Measurements from ENCODE around the gene GRAPL. TPM values are rescaled to one million over a fixed set of nuclear protein-coding genes. Genes with fewer than 3 reads are reported as not detected.
"Not testable (repeated sequence)": the region's sequence is repeated elsewhere in the genome, so short reads cannot be mapped to it uniquely, and the experiment has no call there.

GRAPL gene
- polyA plus RNA-seq (2013, experiment 1 of 2): not detected
- polyA plus RNA-seq (2013, experiment 2 of 2): not detected

GRCh38 chr17:19127148-19127980 is at the start of gene GRAPL:
TSS of gene GRAPL (plus strand) at chr17:19127589. CDS start at chr17:19127620, 31 bp downstream.
- not testable (repeated sequence) for H3K4me1 ChIP-seq (ENCODE audit: insufficient read depth, low read length); H3K9ac ChIP-seq (ENCODE audit: low read depth, low read length); H3K27ac ChIP-seq (ENCODE audit: low read depth, low read length); H3K27me3 ChIP-seq (ENCODE audit: insufficient read depth, low read length); H3K4me3 ChIP-seq (ENCODE audit: low read length); H3K9me3 ChIP-seq (ENCODE audit: insufficient read depth, low read depth, low read length); H3K36me3 ChIP-seq (ENCODE audit: insufficient read depth, low read length)
- WGBS: no CpG with 5 or more reads among the region's 14 CpGs

DNA sequence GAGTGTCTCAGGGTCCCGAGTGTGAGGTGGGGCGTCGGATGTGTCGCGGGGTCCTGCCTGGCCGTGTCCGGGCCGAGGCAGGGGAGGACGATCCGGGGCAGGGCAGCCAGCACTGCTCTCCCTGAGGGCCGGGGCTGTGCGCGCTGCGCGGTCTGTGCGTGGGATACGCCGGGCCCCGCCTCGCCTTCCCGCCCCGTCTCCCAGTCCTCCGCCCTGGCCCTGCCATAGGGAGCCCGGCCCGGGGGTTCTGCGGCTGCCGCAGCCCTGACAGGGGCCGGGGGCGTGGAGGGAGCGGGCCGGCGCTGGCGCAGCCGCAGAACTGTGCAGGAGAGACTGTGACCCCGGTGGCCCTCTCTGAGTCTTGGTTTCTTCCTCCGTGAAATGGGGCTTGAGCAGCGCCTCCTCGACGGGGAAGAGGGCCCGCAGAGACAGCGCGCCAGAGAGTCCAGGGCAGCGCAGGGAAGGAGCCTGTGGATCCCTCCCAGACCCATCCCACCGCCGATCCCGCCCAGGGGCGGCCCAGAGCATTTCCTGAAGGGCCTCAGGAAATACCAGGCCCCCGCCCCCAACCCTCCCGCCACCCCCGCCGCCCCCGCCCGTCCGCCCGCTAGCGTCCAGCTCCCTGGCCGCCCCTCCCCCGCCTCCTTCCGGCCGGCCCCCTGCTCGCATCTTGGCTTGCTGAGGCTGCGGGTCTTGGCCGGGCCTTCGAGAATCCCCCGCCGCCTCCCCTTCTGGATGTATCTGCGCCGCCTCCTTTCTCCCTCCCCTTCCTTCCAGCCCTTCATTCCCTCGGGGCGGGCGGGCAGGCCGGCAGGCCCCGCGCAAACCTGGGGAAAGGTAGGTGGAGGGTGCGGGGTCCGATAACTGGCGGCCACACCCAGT is 38.3 kb upstream of the GRAPL start:
- not testable (repeated sequence) for H3K27me3 ChIP-seq (ENCODE audit: insufficient read depth, low read length); H3K36me3 ChIP-seq (ENCODE audit: insufficient read depth, low read length); H3K9ac ChIP-seq (ENCODE audit: low read depth, low read length); H3K4me3 ChIP-seq (ENCODE audit: low read length); H3K4me1 ChIP-seq (ENCODE audit: insufficient read depth, low read length); H3K9me3 ChIP-seq (ENCODE audit: insufficient read depth, low read depth, low read length)
- peak overlapping the region; percentile 73; the same call in 1 of the 2 replicates for H3K27ac ChIP-seq (ENCODE audit: low read depth, low read length)
- 0% methylated on average over 2 of the region's 77 CpGs for WGBS

DNA sequence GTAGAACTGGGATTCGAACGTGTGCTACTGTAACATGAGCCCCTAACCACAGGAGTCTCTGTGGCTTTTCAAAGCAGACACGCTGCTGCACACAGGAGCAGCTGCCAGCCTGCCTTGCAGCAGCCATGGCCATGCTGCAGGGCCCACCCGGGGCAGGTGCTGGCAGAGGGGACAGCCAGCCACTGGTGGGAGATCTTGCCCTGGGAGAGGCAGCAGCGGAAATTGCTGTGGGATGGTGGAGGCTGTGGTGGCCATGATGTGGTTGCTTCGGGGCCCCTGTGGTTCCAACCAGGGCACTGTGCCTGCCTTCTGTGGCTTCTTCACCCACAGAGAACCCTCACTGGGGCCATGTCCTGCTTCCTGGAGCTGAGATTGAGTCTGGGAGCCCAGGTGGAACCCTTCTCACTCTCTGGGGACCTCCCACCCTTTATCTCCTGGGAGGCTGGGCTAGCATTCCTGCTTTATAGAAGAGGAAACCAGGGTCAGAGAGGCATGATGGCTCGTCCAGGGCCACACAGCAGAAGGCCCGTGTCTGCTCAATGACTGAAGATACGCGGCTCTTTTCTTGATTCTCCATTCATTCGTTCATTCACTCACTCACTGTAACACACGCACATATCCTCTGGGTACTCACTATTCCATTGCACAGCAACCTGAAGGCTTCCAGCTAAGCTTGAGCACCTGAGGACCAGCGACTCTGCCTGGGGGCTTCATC is 37.2 kb upstream of the GRAPL start:
- H3K4me3 ChIP-seq (ENCODE audit: low read length); H3K27ac ChIP-seq (ENCODE audit: low read depth, low read length); H3K9ac ChIP-seq (ENCODE audit: low read depth, low read length); H3K27me3 ChIP-seq (ENCODE audit: insufficient read depth, low read length); H3K36me3 ChIP-seq (ENCODE audit: insufficient read depth, low read length); H3K9me3 ChIP-seq (ENCODE audit: insufficient read depth, low read depth, low read length); H3K4me1 ChIP-seq (ENCODE audit: insufficient read depth, low read length): not testable (repeated sequence)
- WGBS: no CpG with 5 or more reads among the region's 13 CpGs

- not testable (repeated sequence) for H3K27ac ChIP-seq (ENCODE audit: low read depth, low read length); H3K9me3 ChIP-seq (ENCODE audit: insufficient read depth, low read depth, low read length); H3K27me3 ChIP-seq (ENCODE audit: insufficient read depth, low read length); H3K36me3 ChIP-seq (ENCODE audit: insufficient read depth, low read length); H3K9ac ChIP-seq (ENCODE audit: low read depth, low read length); H3K4me3 ChIP-seq (ENCODE audit: low read length); H3K4me1 ChIP-seq (ENCODE audit: insufficient read depth, low read length)
- WGBS: 87% methylated on average over 10 of the region's 15 CpGs
Observed at GRCh38 chr17:19092737-19093683, 34.4 kb upstream of the GRAPL start.

DNA sequence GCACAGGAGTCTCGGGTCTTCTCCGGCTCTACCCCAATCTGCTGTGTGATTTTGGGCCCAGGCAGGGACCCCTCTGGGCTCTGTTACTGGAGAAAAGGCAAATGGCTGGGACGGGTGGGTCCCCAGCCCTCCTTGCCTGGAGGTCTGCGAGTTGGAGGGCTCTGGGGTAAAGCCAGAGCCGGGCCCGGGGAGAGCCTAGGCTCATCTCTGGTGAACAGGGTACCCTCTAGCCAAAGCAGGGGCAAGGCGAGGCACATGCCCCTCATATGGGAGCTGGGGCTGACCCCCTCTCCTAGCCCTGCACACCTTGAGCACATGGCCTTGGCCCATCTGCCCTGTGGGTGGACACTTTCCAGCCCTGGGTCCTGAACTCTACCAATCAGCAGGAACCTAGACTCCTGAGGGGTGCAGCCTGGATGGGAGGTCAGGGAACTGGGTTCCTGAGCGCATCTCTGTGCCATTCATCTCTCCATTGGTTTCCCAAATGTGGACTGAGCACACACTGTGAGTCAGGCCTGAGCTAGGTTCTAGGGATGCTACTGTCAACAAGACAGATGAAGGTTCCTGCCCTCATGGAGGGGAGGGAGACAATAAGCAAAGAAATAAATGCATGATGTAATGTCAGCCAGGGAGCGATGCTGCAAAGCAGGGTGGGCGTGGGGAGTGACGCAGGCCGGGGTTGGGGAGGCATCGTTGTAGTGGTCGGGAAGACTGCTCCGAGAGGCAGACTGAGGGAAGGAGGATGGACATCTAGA is 33.5 kb upstream of the GRAPL start:
- not testable (repeated sequence) for H3K4me1 ChIP-seq (ENCODE audit: insufficient read depth, low read length); H3K9ac ChIP-seq (ENCODE audit: low read depth, low read length); H3K4me3 ChIP-seq (ENCODE audit: low read length); H3K27ac ChIP-seq (ENCODE audit: low read depth, low read length); H3K9me3 ChIP-seq (ENCODE audit: insufficient read depth, low read depth, low read length); H3K27me3 ChIP-seq (ENCODE audit: insufficient read depth, low read length); H3K36me3 ChIP-seq (ENCODE audit: insufficient read depth, low read length)
- 97% methylated on average over 6 of the region's 15 CpGs for WGBS

DNA sequence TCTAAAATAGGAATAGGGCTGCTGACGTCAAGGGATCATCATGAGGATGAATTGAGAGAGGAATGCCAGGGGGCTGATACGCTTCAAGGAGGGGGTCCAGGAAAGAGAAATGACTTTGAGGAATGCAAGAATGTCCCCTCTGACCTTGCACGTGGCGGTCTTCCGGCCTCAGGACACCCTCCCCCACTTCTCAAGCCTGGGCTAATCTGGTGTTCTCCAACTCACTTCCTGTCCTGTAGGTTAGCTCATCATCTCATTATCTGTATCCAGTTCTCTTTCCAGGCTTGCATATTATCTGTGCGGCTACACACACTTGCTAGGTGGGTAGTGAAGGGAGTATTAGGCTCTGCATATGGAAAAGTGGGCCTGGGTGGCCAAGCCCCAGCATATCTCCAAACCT is 18.9 kb upstream of the GRAPL start:
- 58% methylated on average over 3 of the region's 6 CpGs for WGBS
- H3K4me3 ChIP-seq (ENCODE audit: low read length); H3K9me3 ChIP-seq (ENCODE audit: insufficient read depth, low read depth, low read length); H3K27me3 ChIP-seq (ENCODE audit: insufficient read depth, low read length); H3K4me1 ChIP-seq (ENCODE audit: insufficient read depth, low read length); H3K9ac ChIP-seq (ENCODE audit: low read depth, low read length); H3K36me3 ChIP-seq (ENCODE audit: insufficient read depth, low read length); H3K27ac ChIP-seq (ENCODE audit: low read depth, low read length): not testable (repeated sequence)

DNA sequence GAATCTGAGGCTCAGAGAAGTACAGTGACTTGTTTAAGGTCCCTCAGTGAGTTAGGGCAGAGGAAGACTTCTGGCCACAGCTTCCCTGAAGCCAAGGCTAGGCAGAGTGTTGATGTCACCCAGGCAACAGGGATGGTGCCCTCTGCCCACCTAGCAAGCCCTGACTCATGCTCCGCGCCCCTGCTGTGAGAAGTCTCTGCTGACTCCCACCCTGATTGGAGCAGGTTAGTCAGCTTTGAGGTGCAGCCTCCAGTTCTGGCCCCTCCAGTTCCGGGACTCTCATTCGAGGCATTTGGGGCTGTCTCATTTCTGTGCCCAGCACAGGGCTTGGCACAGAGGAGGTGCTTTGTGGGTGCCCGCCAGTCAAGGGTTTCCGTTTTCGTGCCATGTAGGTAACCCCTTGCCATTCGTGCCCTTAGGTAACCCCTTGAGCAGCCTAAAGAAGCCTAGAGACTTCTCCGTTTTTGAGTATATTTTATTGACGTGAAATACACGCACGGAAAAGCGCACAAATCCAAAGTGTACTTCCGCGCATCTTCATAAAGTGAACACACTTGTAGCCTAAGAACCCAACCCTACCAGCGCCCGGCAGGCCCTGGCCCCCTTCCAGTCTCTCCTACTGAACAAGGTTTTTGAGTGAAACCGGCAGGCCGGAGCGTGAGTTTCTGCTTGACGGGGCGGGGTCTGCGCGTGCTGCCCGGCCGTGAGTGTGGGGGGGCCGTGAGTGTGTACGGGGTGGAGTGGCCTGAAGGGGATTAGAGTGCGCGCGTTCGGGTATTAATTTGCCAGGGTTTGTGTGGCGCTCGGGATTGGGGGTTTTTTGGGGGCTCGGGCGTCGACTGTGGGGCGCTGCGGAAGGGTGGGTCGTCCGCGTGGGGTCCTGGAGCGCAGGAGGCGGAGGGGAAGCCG is 16.9 kb upstream of the GRAPL start:
- WGBS: no CpG with 5 or more reads among the region's 45 CpGs

GRCh38 chr17:19111111-19111711 is 16.2 kb upstream of the GRAPL start:
- H3K27ac ChIP-seq (ENCODE audit: low read depth, low read length): peak overlapping the region; percentile 60; the same call in 1 of the 2 replicates
- H3K4me3 ChIP-seq (ENCODE audit: low read length): peak overlapping the region; percentile 46
- 0% methylated on average over 30 of the region's 39 CpGs for WGBS
- not testable (repeated sequence) for H3K9me3 ChIP-seq (ENCODE audit: insufficient read depth, low read depth, low read length); H3K4me1 ChIP-seq (ENCODE audit: insufficient read depth, low read length); H3K36me3 ChIP-seq (ENCODE audit: insufficient read depth, low read length); H3K27me3 ChIP-seq (ENCODE audit: insufficient read depth, low read length)
- H3K9ac ChIP-seq (ENCODE audit: low read depth, low read length): peak overlapping the region; percentile 58; the same call in 1 of the 2 replicates

More for the DNA sequence above, 16.9 kb upstream of the GRAPL start:
- H3K9ac ChIP-seq (ENCODE audit: low read depth, low read length); H3K4me1 ChIP-seq (ENCODE audit: insufficient read depth, low read length); H3K36me3 ChIP-seq (ENCODE audit: insufficient read depth, low read length); H3K27me3 ChIP-seq (ENCODE audit: insufficient read depth, low read length); H3K4me3 ChIP-seq (ENCODE audit: low read length); H3K27ac ChIP-seq (ENCODE audit: low read depth, low read length); H3K9me3 ChIP-seq (ENCODE audit: insufficient read depth, low read depth, low read length): not testable (repeated sequence)

GRCh38 chr17:19111801-19112458 is 15.5 kb upstream of the GRAPL start:
- H3K27me3 ChIP-seq (ENCODE audit: insufficient read depth, low read length); H3K36me3 ChIP-seq (ENCODE audit: insufficient read depth, low read length); H3K9ac ChIP-seq (ENCODE audit: low read depth, low read length); H3K9me3 ChIP-seq (ENCODE audit: insufficient read depth, low read depth, low read length); H3K27ac ChIP-seq (ENCODE audit: low read depth, low read length); H3K4me1 ChIP-seq (ENCODE audit: insufficient read depth, low read length): not testable (repeated sequence)
- under 1% methylated on average over 15 of the region's 47 CpGs for WGBS
- H3K4me3 ChIP-seq (ENCODE audit: low read length): 0 out of 2 replicates have a peak overlapping the region, but pooled peaks have one; percentile 26

Data from HUES64 (cell line).